ENCODE measurements around the gene CAPG.
A peak's percentile ranks its signal among the peaks of the same experiment; 100 is the strongest.

DNA sequence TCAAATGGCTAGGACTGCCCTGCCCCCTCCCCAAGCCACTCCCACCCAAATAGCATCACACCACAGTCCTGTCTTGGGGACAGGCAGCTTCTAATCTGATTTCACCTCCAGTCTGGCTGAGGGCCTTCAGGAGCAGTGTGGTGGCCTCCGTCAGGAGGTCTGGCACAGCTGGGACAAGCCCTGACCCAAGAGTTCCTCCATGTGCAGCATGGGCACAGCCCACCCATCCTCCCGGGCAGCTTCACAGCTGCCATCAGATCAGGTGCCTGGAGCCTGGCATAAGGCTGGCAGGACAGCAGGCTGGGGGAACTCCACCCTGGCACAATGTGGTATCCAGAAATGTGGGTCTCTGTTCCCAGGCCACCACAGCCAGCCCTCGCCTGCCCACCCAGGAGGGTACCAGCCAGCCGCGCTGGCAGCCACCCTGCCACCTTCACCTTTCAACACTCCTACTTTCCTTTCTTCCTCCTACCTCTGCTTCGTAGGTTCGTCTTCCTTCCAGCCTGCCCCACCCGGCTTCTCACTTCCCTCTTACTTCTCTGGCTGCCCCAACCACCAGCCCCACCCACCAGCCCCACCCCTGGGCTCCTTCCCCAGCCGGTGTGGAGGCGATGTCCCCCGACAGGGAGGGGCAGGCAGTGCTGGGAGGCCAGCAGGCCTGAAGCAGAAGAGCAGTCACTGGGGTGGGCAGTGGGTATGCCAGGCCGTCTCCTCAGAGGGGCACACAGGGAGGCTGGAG is at the start of gene CAPG:
- TF ChIP-seq POLR2A (IDR thresholded peaks at IDR 0.05) (peak in 1 of 4 donors; percentile 77), EP300 (IDR thresholded peaks at IDR 0.05) (no peak)
- TF ChIP-seq, protein P1, sequence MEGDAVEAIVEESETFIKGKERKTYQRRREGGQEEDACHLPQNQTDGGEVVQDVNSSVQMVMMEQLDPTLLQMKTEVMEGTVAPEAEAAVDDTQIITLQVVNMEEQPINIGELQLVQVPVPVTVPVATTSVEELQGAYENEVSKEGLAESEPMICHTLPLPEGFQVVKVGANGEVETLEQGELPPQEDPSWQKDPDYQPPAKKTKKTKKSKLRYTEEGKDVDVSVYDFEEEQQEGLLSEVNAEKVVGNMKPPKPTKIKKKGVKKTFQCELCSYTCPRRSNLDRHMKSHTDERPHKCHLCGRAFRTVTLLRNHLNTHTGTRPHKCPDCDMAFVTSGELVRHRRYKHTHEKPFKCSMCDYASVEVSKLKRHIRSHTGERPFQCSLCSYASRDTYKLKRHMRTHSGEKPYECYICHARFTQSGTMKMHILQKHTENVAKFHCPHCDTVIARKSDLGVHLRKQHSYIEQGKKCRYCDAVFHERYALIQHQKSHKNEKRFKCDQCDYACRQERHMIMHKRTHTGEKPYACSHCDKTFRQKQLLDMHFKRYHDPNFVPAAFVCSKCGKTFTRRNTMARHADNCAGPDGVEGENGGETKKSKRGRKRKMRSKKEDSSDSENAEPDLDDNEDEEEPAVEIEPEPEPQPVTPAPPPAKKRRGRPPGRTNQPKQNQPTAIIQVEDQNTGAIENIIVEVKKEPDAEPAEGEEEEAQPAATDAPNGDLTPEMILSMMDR (IDR thresholded peaks at IDR 0.05), result no peak

Data from upper lobe of left lung (tissue), 4 donors.